Neural cell (in vitro differentiated cells): ENCODE measurements around the gene MARCHF6.

Experiments
- CTCF ChIP-seq: fragments of 450-650 bp; IDR thresholded peaks from 2 replicates; pipeline ENCODE4 v1.5.1; 2014; ENCODE audit warnings: antibody characterized with exemption, mild to moderate bottlenecking, moderate library complexity; ENCODE audit not compliant: poor library complexity, severe bottlenecking
- POLR2AphosphoS5 ChIP-seq: IDR thresholded peaks from 2 replicates; pipeline ENCODE4 v1.6.1; 2012

GRCh38 chr5:10354048-10354872 is 765 bp downstream of the MARCHF6 start:
- TF ChIP-seq CTCF = no peak
- no peak for TF ChIP-seq POLR2AphosphoS5
